NT2/D1 (cell line): ENCODE results near the gene CTNNA3.

Source experiments
- DNase-seq: peaks from one replicate; pipeline ENCODE4 v3.0.0-alpha.2; 2011; ENCODE audit warnings: low read depth, low spot score
- H3K27me3 ChIP-seq: 2 replicates; pipeline ENCODE4 v1.6.0; 2011; ENCODE audit warnings: mild to moderate bottlenecking; ENCODE audit not compliant: insufficient read length, insufficient read depth
- H3K36me3 ChIP-seq: 2 replicates; pipeline ENCODE4 v1.6.1; 2011; ENCODE audit warnings: mild to moderate bottlenecking, low read length, mixed read lengths; ENCODE audit not compliant: insufficient read depth, insufficient read length
- H3K4me1 ChIP-seq: 2 replicates; pipeline ENCODE4 v1.5.1; 2011; ENCODE audit not compliant: insufficient read depth, insufficient read length
- H3K4me3 ChIP-seq: 2 replicates; pipeline ENCODE4 v1.5.1; 2011; ENCODE audit warnings: low read depth; ENCODE audit not compliant: insufficient read length
- H3K9ac ChIP-seq: 2 replicates; pipeline ENCODE4 v1.6.0; 2011; ENCODE audit warnings: low read depth; ENCODE audit not compliant: insufficient read length
- H3K9me3 ChIP-seq: 2 replicates; pipeline ENCODE4 v1.5.1; 2011; ENCODE audit warnings: mild to moderate bottlenecking, low read length; ENCODE audit not compliant: insufficient read depth
- SUZ12 ChIP-seq: IDR thresholded peaks from 2 replicates; pipeline ENCODE4 v1.6.1; 2011; ENCODE audit not compliant: insufficient read length, insufficient read depth; ENCODE audit errors: extremely low read depth
- YY1 ChIP-seq: IDR thresholded peaks from 2 replicates; pipeline ENCODE4 v1.6.1; 2011; ENCODE audit not compliant: insufficient read length, insufficient read depth
- ZNF274 ChIP-seq: IDR thresholded peaks from 2 replicates; pipeline ENCODE4 v1.6.1; 2011; ENCODE audit warnings: mild to moderate bottlenecking, low read depth, low read length

Gene CTNNA3

DNA sequence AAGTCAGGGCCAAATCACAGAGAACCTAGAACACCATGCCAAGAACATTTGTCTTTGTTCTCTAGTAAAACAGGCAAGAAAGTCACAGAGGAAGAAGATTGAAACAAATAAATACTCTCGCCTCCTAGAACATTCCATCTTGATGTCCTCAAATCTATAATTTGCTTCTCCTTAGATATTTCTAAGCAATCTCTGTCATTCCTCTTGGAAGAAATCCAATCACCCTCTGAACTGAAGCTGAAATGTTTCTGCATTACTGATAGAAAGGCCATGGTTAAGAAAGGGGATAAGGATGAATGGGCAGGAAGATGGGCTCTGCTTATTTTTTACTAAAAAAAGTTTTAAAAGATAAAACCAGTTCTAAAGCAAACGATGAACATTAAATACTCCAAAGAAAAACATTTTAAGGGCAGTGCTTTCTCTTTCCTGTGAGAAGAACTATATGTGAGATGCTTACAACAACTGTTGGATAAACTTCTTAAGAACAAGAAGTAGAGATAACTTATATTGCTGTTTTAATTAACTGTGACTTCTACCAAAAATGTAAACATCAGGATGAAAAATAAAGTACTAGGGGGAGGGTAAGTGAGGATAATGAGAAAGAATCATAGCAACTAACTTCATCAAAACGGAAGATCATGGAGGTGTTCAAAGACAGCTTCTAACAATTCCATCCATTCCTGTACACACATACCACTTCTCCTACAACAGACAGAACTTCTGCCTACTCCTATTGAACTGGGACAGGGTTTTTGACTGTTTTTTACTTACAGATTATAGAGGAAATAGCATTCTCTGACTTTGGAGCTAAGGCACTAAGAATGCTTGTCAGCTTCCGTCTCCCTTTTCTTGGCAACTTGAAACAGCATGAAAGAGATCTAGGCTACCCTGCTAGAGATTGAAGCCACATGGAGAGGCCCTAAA lies 923.2 kb downstream of the CTNNA3 start:
- TF ChIP-seq SUZ12 (no peak), YY1 (no peak), ZNF274 (no peak)
- no peak overlapping the region for H3K9ac ChIP-seq
- no peaks in the 10 kb centered on the region for H3K4me1 ChIP-seq
- DNase-seq: no peak
- no peaks in the 10 kb centered on the region for H3K27me3 ChIP-seq
- H3K36me3 ChIP-seq: no peaks in the 10 kb centered on the region
- no peak overlapping the region for H3K4me3 ChIP-seq
- H3K9me3 ChIP-seq: no peaks in the 10 kb centered on the region

DNA sequence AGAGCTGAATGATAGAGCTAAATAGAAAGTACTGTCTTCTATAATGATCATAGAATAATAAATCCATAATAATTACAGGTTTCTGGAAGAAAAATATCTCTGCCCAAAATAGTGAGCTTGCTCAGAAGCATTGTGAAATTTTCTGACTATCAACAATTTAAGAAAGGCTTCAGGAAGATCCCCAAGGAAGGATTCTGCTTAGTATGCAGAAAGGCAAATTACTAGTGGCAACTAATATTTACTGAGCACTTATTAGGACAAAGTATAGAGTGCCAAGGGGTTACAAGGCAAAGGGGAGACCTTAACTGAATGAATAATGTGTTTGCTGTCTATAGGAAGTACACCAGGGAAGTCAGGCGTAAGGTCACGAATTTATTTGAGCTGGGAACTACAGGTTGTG lies 928.3 kb downstream of the CTNNA3 start:
- H3K27me3 ChIP-seq: no peaks in the 10 kb centered on the region
- TF ChIP-seq ZNF274 (no peak), YY1 (no peak), SUZ12 (no peak)
- H3K4me1 ChIP-seq: no peaks in the 10 kb centered on the region
- H3K9ac ChIP-seq: no peak overlapping the region
- H3K36me3 ChIP-seq: no peaks in the 10 kb centered on the region
- H3K4me3 ChIP-seq: no peak overlapping the region
- H3K9me3 ChIP-seq: no peaks in the 10 kb centered on the region
- DNase-seq: no peak

DNA sequence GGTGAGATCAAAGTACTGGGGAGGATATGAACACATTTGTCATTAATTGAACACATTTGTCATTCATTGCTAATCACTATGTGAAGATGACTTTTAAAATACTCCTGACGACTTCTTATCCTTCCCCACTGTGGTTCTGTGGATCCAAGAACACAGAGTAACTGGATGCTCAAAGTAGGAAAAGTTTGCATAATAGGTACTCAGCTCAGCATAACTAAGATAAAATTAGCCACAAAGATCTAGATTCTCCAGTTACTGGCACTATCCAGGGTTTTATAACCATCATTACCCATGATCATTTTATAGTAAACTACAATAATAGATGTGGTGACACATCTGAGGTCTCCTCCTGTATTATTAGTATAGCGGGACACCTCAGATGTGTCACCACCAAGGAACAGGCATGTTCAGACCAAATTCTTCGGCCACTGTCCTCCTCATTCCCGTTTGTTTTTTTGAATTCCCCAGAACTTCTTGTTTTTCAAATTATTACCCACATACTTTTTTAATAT lies 933.7 kb downstream of the CTNNA3 start:
- Histone ChIP-seq H3K9ac (no peak overlapping the region), H3K4me1 (no peaks in the 10 kb centered on the region), H3K27me3 (no peaks in the 10 kb centered on the region), H3K4me3 (no peak overlapping the region), H3K9me3 (no peaks in the 10 kb centered on the region), H3K36me3 (no peaks in the 10 kb centered on the region)
- DNase-seq: no peak
- no peak for TF ChIP-seq ZNF274
- no peak for TF ChIP-seq SUZ12
- TF ChIP-seq YY1: no peak

DNA sequence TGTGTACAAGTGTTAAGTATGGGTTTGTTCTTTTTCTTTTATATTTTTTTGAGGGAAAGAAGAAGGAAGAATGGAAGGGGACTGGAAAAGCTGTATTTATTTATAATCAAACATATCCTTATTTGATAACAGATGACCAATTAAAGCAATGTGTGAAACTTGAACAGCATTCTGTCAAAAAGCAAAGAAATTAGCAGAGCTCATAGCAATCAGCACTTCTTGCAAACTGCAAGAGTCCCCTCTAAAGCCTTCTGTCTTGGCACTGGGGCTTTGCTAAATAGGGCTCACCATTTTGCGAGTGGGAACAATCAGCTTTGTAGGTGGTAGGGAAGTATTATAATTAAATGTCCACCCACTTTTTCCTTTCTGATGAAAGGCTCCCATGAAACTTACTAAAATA lies 935.1 kb downstream of the CTNNA3 start:
- TF ChIP-seq SUZ12 (no peak), YY1 (no peak), ZNF274 (no peak)
- Histone ChIP-seq H3K4me1 (no peaks in the 10 kb centered on the region), H3K27me3 (no peaks in the 10 kb centered on the region), H3K9me3 (no peaks in the 10 kb centered on the region), H3K36me3 (no peaks in the 10 kb centered on the region), H3K4me3 (no peak overlapping the region), H3K9ac (no peak overlapping the region)
- DNase-seq: no peak

DNA sequence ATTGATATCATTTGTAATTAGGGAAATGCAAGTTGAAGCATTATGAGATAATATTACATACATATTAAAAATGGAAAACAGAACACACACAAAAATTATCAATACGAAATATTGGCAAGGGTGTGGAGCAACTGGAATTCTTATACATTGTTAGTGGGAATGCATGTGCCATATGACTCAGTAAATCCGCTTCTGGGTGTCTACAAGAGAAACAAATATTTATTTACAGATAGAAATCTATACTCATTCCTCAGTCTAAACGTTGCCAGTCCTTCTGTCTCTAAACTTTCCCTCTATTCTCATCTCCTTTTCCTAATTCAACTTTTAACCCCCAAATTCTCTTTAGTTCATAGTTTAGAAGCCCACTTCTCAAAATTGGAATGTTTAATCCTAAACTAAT lies 940.5 kb downstream of the CTNNA3 start:
- H3K36me3 ChIP-seq: no peaks in the 10 kb centered on the region
- H3K27me3 ChIP-seq: no peaks in the 10 kb centered on the region
- DNase-seq: no peak
- no peak overlapping the region for H3K9ac ChIP-seq
- TF ChIP-seq YY1 (no peak), SUZ12 (no peak)
- no peaks in the 10 kb centered on the region for H3K4me1 ChIP-seq
- no peak overlapping the region for H3K4me3 ChIP-seq
- no peaks in the 10 kb centered on the region for H3K9me3 ChIP-seq

DNA sequence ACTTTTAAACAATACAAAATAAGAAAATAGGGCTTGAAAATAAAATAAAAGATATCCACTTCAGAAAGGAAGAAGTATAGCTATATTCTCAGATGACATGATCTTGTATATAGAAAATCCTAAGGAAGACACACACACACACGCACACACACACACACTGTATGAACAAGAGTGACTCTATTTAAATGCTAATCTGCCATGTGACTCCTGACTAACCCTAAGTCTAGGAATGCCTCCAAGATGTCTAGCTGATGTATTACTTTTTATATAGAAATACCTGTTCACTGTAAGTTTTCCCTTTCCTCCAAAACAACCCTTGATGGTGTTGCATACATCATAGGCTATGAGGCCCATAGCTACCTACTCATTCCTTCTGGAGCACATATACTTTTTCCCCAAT lies 943.3 kb downstream of the CTNNA3 start:
- no peaks in the 10 kb centered on the region for H3K9me3 ChIP-seq
- TF ChIP-seq ZNF274 (no peak), SUZ12 (no peak), YY1 (no peak)
- no peak overlapping the region for H3K4me3 ChIP-seq
- no peaks in the 10 kb centered on the region for H3K4me1 ChIP-seq
- DNase-seq: no peak
- no peaks in the 10 kb centered on the region for H3K27me3 ChIP-seq
- H3K36me3 ChIP-seq: no peaks in the 10 kb centered on the region
- H3K9ac ChIP-seq: no peak overlapping the region

DNA sequence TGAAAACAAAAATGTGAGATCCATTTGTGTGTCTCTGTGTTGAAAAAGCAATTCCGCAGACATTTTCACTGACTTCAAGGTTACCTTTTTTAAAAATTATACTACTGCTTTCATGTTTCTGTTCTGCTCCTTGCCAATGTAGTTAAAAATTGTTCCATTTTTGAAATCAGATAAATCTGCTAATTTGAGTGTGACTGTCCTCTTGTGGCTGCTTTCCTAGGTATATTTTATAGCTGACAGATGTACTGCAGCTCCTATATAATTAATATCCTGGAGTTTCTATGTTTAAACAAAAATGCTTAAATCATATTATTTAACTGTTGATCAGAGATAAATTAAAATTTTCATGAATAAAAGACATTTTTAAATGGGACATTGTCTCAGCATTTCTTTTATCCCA lies 947.8 kb downstream of the CTNNA3 start:
- Histone ChIP-seq H3K9ac (no peak overlapping the region), H3K4me3 (no peak overlapping the region), H3K36me3 (no peaks in the 10 kb centered on the region), H3K4me1 (no peaks in the 10 kb centered on the region), H3K9me3 (no peaks in the 10 kb centered on the region), H3K27me3 (no peaks in the 10 kb centered on the region)
- no peak for TF ChIP-seq ZNF274
- no peak for TF ChIP-seq SUZ12
- no peak for TF ChIP-seq YY1
- DNase-seq: no peak

DNA sequence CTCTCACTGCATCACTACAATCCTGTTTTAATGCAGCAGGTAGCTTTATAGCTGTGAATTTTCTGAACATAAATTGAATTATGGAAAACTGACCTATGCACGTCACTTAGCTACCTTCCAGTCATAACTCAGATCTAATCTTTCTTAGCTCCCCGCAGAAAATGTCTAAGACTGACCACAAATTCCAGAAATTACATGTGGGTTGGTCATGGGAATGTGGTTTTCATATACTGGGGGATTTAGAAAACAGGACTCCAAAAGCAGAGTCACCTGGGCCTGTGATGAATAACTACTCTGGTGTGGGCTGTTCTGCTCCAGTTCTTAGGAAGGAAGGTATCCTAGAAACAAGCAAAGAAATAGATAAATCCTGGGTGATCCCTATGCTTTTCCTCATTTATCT lies 948.5 kb downstream of the CTNNA3 start:
- TF ChIP-seq SUZ12: no peak
- TF ChIP-seq ZNF274: no peak
- TF ChIP-seq YY1: no peak
- H3K36me3 ChIP-seq: no peaks in the 10 kb centered on the region
- H3K27me3 ChIP-seq: no peaks in the 10 kb centered on the region
- no peaks in the 10 kb centered on the region for H3K4me1 ChIP-seq
- DNase-seq: no peak
- no peaks in the 10 kb centered on the region for H3K9me3 ChIP-seq
- no peak overlapping the region for H3K4me3 ChIP-seq
- no peak overlapping the region for H3K9ac ChIP-seq
